Fibroblast of lung (primary cell): ENCODE data around the gene MORN1. TPM values are rescaled to one million over a fixed set of nuclear protein-coding genes. Genes with fewer than 3 reads are reported as not detected.

Source experiments
- DNase-seq, 2 donors: peaks; one replicate each; pipeline versions ENCODE4 v3.0.0 to v3.0.0-alpha.2; 2010; ENCODE audit warnings: low read depth in 2 of 2
- H2AFZ ChIP-seq: 2 replicates; pipeline ENCODE4 v1.5.1; 2012; ENCODE audit warnings: low read length, control low read depth, inconsistent platforms
- H3K27ac ChIP-seq: 2 replicates; pipeline ENCODE4 v1.5.1; 2011; ENCODE audit warnings: low read length, control low read depth; ENCODE audit not compliant: insufficient read depth
- H3K27me3 ChIP-seq: 2 replicates; pipeline ENCODE4 v1.5.1; 2011; ENCODE audit warnings: mild to moderate bottlenecking, low read length; ENCODE audit not compliant: control insufficient read depth, insufficient read depth
- H3K36me3 ChIP-seq: 2 replicates; pipeline ENCODE4 v1.5.1; 2011; ENCODE audit warnings: low read length; ENCODE audit not compliant: control insufficient read depth, insufficient read depth
- H3K4me1 ChIP-seq: 2 replicates; pipeline ENCODE4 v1.5.1; 2011; ENCODE audit warnings: low read length; ENCODE audit not compliant: control insufficient read depth, insufficient read depth; ENCODE audit errors: extremely low read depth
- H3K4me2 ChIP-seq: 2 replicates; pipeline ENCODE4 v1.5.1; 2011; ENCODE audit warnings: low read length, control low read depth; ENCODE audit not compliant: insufficient read depth; ENCODE audit errors: extremely low read depth
- H3K4me3 ChIP-seq, 4 experiments: fragments of 200-600 bp in 1 of 4; sonication (generic) in 1 of 4; replicated peaks in 1 of 4; 2 replicates each; pipeline ENCODE4 v1.5.1; 2011 to 2016; ENCODE audit warnings: low read length in 4 of 4, low read depth in 3 of 4, mild to moderate bottlenecking in 3 of 4, control low read depth in 2 of 4, inconsistent platforms in 1 of 4, mixed read lengths in 1 of 4; ENCODE audit not compliant: insufficient read depth in 1 of 4; ENCODE audit errors: control extremely low read depth in 1 of 4
- H3K79me2 ChIP-seq: 2 replicates; pipeline ENCODE4 v1.5.1; 2012; ENCODE audit warnings: mild to moderate bottlenecking, low read length, inconsistent platforms; ENCODE audit not compliant: control insufficient read depth, insufficient read depth
- H3K9ac ChIP-seq: 2 replicates; pipeline ENCODE4 v1.5.1; 2011; ENCODE audit warnings: mild to moderate bottlenecking, low read length, control low read depth; ENCODE audit not compliant: insufficient read depth
- H3K9me3 ChIP-seq: 2 replicates; pipeline ENCODE4 v1.5.1; 2012; ENCODE audit warnings: low read depth, low read length; ENCODE audit not compliant: control insufficient read depth, insufficient read depth
- H4K20me1 ChIP-seq: 2 replicates; pipeline ENCODE4 v1.5.1; 2011; ENCODE audit warnings: low read length; ENCODE audit not compliant: control insufficient read depth, insufficient read depth; ENCODE audit errors: extremely low read depth
- CTCF ChIP-seq, 2 donors: IDR thresholded peaks in 1 of 2; conservative IDR thresholded peaks in 1 of 2; 1 replicate in 1 of 2; 2 replicates in 1 of 2; pipeline ENCODE4 v1.5.1; 2011 to 2012; ENCODE audit warnings: low read length in 2 of 2, control low read depth in 1 of 2, inconsistent platforms in 1 of 2, low read depth in 1 of 2, mild to moderate bottlenecking in 1 of 2
- EZH2 ChIP-seq: IDR thresholded peaks from 2 replicates; pipeline ENCODE4 v1.5.1; 2012; ENCODE audit warnings: low read length, control low read depth, mild to moderate bottlenecking; ENCODE audit errors: missing control alignments
- polyA plus RNA-seq, 2 donors: library from polyadenylated mRNA; depleted of rRNA in 1 of 2; stranded (reverse) in 1 of 2; unstranded in 1 of 2; fragments of >200 nt; gene quantifications; 2 replicates each; pipeline ENCODE4 v1.2.1, GENCODE V29; 2011 to 2012; ENCODE audit warnings: missing spikeins in 1 of 2
- total RNA-seq: library from RNA; depleted of rRNA; stranded (reverse); fragments of >200 nt; gene quantifications from 2 replicates; pipeline ENCODE4 v1.2.1, GENCODE V29; 2014

Gene MORN1
- total and polyA plus RNA-seq, 2 donors (not counting 1 experiment from before 2014, with no cell fraction given), result 3.5 to 10.6 TPM

DNA sequence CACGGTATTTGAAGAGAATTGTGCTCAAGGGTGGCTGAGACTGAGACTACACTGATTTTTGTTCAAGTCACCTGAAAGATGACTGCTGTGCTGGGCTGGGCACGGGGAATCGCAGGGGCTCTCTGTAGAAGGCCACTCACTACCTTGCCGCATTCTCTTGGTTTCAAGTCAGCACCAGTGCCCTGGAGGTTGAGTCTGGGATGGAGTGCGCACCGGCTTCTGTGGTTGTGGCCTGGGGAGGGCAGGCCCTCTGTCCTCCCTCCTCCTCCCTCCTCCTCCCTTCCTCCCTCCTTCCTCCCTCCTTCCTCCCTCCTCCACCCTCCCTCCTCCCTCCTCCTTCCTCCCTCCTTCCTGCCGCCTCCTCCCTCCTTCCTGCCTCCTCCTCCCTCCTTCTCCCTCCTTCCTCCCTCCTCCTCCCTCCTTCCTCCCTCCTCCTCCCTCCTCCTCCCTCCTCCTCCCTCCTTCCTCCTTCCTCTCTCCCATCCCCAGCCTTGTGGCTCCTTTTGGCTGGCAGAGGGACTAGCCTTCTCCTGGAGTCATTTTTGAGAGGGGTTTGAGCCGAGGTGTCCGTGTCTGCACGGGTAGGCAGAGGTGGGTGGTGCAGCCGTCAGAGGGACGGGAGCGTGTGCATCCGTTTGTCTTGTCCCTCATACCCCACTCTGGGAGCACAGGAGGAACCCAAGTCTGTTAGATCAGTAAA lies 9.7 kb upstream of the MORN1 start:
- Histone ChIP-seq H3K4me1 (no peaks in the 10 kb centered on the region), H3K9me3 (no peaks in the 10 kb centered on the region), H3K4me2 (no peak overlapping the region), H2AFZ (no peak overlapping the region), H3K79me2 (peaks cover 22% of the 10 kb centered on the region), H3K27ac (no peak overlapping the region), H3K4me3 (no peak overlapping the region), H3K27me3 (no peaks in the 10 kb centered on the region), H3K36me3 (peaks cover 58% of the 10 kb centered on the region), H4K20me1 (no peaks in the 10 kb centered on the region), H3K9ac (no peak overlapping the region)
- TF ChIP-seq EZH2 (no peak), CTCF (conservative IDR thresholded peaks at IDR 0.05 in 1 of 2, IDR thresholded peaks at IDR 0.05 in 1 of 2; ENCODE audit: low read depth in 1 of 2, low read length in 2 of 2) (no peak)
- peak in 1 of 2 donors; percentile 12 for DNase-seq

DNA sequence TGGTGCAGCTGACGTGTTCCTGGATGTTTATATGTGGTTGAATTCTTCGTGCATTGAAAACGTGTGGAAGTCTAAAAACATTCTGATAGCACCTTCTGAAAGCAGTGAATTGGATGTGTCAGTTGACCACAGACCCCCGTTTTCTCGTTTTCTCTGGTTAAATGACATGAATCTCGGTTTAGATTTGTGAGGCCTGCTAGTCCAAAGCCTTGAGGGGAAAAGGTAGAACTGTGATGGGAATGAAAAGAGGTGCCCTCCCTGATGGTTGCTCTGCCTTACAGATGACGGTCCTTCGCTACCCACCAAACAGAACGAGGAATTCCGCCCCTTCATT lies 9.2 kb upstream of the MORN1 start:
- DNase-seq, result no peak

More for the DNA sequence above, 9.2 kb upstream of the MORN1 start:
- TF ChIP-seq EZH2 (no peak), CTCF (conservative IDR thresholded peaks at IDR 0.05 in 1 of 2, IDR thresholded peaks at IDR 0.05 in 1 of 2; ENCODE audit: low read depth in 1 of 2, low read length in 2 of 2) (no peak)
- Histone ChIP-seq H3K79me2 (peaks cover 27% of the 10 kb centered on the region), H4K20me1 (no peaks in the 10 kb centered on the region), H3K4me1 (no peaks in the 10 kb centered on the region), H3K27ac (no peak overlapping the region), H3K27me3 (no peaks in the 10 kb centered on the region), H2AFZ (no peak overlapping the region), H3K4me3 (no peak overlapping the region), H3K4me2 (no peak overlapping the region), H3K9ac (no peak overlapping the region), H3K9me3 (no peaks in the 10 kb centered on the region), H3K36me3 (peaks cover 57% of the 10 kb centered on the region)
